ENCODE results near the gene PLEK. TPM values are rescaled to one million over a fixed set of nuclear protein-coding genes. Genes with fewer than 3 reads are reported as not detected.

The PLEK gene
- total RNA-seq, 1 donor = 0.36 TPM

DNA sequence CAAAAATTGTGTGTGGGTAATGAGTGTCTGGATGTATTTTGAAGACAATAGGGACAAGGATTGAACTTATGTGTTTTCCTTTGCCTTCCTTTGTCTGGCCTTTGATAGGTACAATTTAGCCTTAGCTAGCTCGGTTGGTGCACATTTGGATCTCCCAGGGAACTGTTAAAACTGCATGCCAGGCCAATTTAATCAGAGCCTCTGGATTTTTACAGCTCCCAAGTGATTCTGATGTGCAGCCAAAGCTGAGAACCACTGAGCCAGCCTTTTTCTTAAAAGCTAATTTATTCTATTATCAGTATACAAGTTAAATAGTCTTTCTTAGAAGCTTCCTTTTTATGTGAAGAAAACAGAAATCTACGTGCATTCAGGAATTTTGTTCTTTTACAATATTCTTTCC lies 25.0 kb downstream of the PLEK start:
- Histone ChIP-seq H3K4me2 (ENCODE audit: insufficient read depth, low read length) (no peak overlapping the region), H3K79me2 (ENCODE audit: insufficient read depth, low read length) (no peaks in the 10 kb centered on the region), H3K36me3 (ENCODE audit: insufficient read depth, low read length) (no peaks in the 10 kb centered on the region), H3K4me3 (ENCODE audit: insufficient read depth, low read length) (no peak overlapping the region), H3K27ac (ENCODE audit: low read depth, low read length) (no peak overlapping the region), H4K20me1 (ENCODE audit: insufficient read depth, low read length) (no peaks in the 10 kb centered on the region), H3K27me3 (ENCODE audit: insufficient read depth, low read length) (peaks cover 31% of the 10 kb centered on the region), H2AFZ (ENCODE audit: low read length) (no peak overlapping the region), H3K4me1 (ENCODE audit: insufficient read depth, low read length) (no peaks in the 10 kb centered on the region), H3K9me3 (ENCODE audit: low read depth, low read length) (no peaks in the 10 kb centered on the region)
- no peak for TF ChIP-seq CTCF (IDR thresholded peaks at IDR 0.05; ENCODE audit: extremely low read depth, low read depth, low read length)
- DNase-seq (ENCODE audit: insufficient read length, low spot score, missing footprints) = no peak

- H3K4me1 ChIP-seq (ENCODE audit: insufficient read depth, low read length) = no peaks in the 10 kb centered on the region
- no peaks in the 10 kb centered on the region for H3K36me3 ChIP-seq (ENCODE audit: insufficient read depth, low read length)
- no peaks in the 10 kb centered on the region for H3K79me2 ChIP-seq (ENCODE audit: insufficient read depth, low read length)
- no peaks in the 10 kb centered on the region for H4K20me1 ChIP-seq (ENCODE audit: insufficient read depth, low read length)
- TF ChIP-seq CTCF (IDR thresholded peaks at IDR 0.05; ENCODE audit: extremely low read depth, low read depth, low read length) = no peak
- H3K27ac ChIP-seq (ENCODE audit: low read depth, low read length) = no peak overlapping the region
- no peak for DNase-seq (ENCODE audit: insufficient read length, low spot score, missing footprints)
- no peak overlapping the region for H2AFZ ChIP-seq (ENCODE audit: low read length)
- H3K9me3 ChIP-seq (ENCODE audit: low read depth, low read length) = no peaks in the 10 kb centered on the region
- H3K4me2 ChIP-seq (ENCODE audit: insufficient read depth, low read length) = no peak overlapping the region
- no peak overlapping the region for H3K4me3 ChIP-seq (ENCODE audit: insufficient read depth, low read length)
- peaks cover 31% of the 10 kb centered on the region for H3K27me3 ChIP-seq (ENCODE audit: insufficient read depth, low read length)
Observed at GRCh38 chr2:68390586-68390985, 25.5 kb downstream of the PLEK start.

DNA sequence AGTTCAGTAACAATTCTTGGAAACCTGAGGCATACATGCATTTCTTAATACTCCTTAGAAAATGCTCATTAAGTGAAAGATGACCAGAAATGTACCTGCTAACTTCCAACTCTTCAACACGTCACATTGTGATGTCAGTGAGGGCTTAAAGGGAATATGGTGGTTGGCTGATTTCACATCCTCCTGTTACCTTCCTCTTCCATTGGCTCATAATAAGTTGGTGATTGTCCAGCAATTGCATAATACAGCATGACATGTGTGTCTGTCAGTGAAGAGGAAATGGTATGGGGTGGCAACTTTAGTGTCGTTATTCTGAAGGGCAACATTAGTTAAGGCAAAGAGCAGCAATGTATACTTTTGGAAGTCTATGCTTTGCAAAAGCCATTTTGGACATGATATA lies 26.0 kb downstream of the PLEK start:
- H3K27ac ChIP-seq (ENCODE audit: low read depth, low read length) = no peak overlapping the region
- no peak overlapping the region for H3K4me3 ChIP-seq (ENCODE audit: insufficient read depth, low read length)
- TF ChIP-seq CTCF (IDR thresholded peaks at IDR 0.05; ENCODE audit: extremely low read depth, low read depth, low read length) = no peak
- no peaks in the 10 kb centered on the region for H3K79me2 ChIP-seq (ENCODE audit: insufficient read depth, low read length)
- H3K4me1 ChIP-seq (ENCODE audit: insufficient read depth, low read length) = no peaks in the 10 kb centered on the region
- no peaks in the 10 kb centered on the region for H3K36me3 ChIP-seq (ENCODE audit: insufficient read depth, low read length)
- H2AFZ ChIP-seq (ENCODE audit: low read length) = no peak overlapping the region
- no peaks in the 10 kb centered on the region for H4K20me1 ChIP-seq (ENCODE audit: insufficient read depth, low read length)
- no peak overlapping the region for H3K4me2 ChIP-seq (ENCODE audit: insufficient read depth, low read length)
- H3K9me3 ChIP-seq (ENCODE audit: low read depth, low read length) = no peaks in the 10 kb centered on the region
- H3K27me3 ChIP-seq (ENCODE audit: insufficient read depth, low read length) = peaks cover 31% of the 10 kb centered on the region
- no peak for DNase-seq (ENCODE audit: insufficient read length, low spot score, missing footprints)

- no peak for TF ChIP-seq CTCF (IDR thresholded peaks at IDR 0.05; ENCODE audit: extremely low read depth, low read depth, low read length)
- no peak overlapping the region for H3K4me2 ChIP-seq (ENCODE audit: insufficient read depth, low read length)
- no peak overlapping the region for H2AFZ ChIP-seq (ENCODE audit: low read length)
- no peaks in the 10 kb centered on the region for H3K36me3 ChIP-seq (ENCODE audit: insufficient read depth, low read length)
- H3K4me1 ChIP-seq (ENCODE audit: insufficient read depth, low read length) = no peaks in the 10 kb centered on the region
- no peaks in the 10 kb centered on the region for H3K9me3 ChIP-seq (ENCODE audit: low read depth, low read length)
- DNase-seq (ENCODE audit: insufficient read length, low spot score, missing footprints) = no peak
- no peak overlapping the region for H3K27ac ChIP-seq (ENCODE audit: low read depth, low read length)
- no peak overlapping the region for H3K4me3 ChIP-seq (ENCODE audit: insufficient read depth, low read length)
- H3K79me2 ChIP-seq (ENCODE audit: insufficient read depth, low read length) = no peaks in the 10 kb centered on the region
- H3K27me3 ChIP-seq (ENCODE audit: insufficient read depth, low read length) = peaks cover 31% of the 10 kb centered on the region
- no peaks in the 10 kb centered on the region for H4K20me1 ChIP-seq (ENCODE audit: insufficient read depth, low read length)
Observed at GRCh38 chr2:68391869-68392268, 26.8 kb downstream of the PLEK start.
